C4-2B (cell line): ENCODE data around the gene FECH.

ENCODE experiments used
- CTCF ChIP-seq: fragments of 450-650 bp; conservative IDR thresholded peaks from 2 replicates; pipeline ENCODE4 v1.5.1; 2017; ENCODE audit warnings: mild to moderate bottlenecking
- ZFX ChIP-seq: fragments of 450-650 bp; IDR thresholded peaks from 2 replicates; pipeline ENCODE4 v1.6.1; 2017

- TF ChIP-seq CTCF (no peak), ZFX (no peak)
Observed at GRCh38 chr18:57576316-57576715, 10.2 kb downstream of the FECH start.
